SK-N-SH treated with all-trans-retinoic acid at 6 μM for 48 hours (cell line): ENCODE data around the gene ARHGEF3.

Experiments used
- ATAC-seq: fragments of 200-7000 bp; cut with Tn5 transposase; 3 replicates; pipeline ENCODE4 v1.9.1; 2020; ENCODE audit warnings: mild to moderate bottlenecking, moderate library complexity
- ARNTL ChIP-seq: fragments of 450-650 bp; formaldehyde crosslinking; IDR thresholded peaks from 2 replicates; pipeline ENCODE4 v1.5.0; 2020; ENCODE audit warnings: low read depth, mild to moderate bottlenecking, moderate library complexity, borderline replicate concordance
- BACH2 ChIP-seq: fragments of 250-450 bp; sonication (Bioruptor Pico); IDR thresholded peaks from 2 replicates; pipeline ENCODE4 v1.9.0; 2021; ENCODE audit warnings: mild to moderate bottlenecking, borderline replicate concordance
- CREB5 ChIP-seq: fragments of 250-450 bp; sonication (Bioruptor Pico); IDR thresholded peaks from 2 replicates; pipeline ENCODE4 v1.5.1; 2020; ENCODE audit warnings: low read depth, mild to moderate bottlenecking, moderate library complexity
- CSDC2 ChIP-seq: fragments of 250-450 bp; sonication (Bioruptor Pico); IDR thresholded peaks from 2 replicates; pipeline ENCODE4 v1.5.0; 2020; ENCODE audit warnings: mild to moderate bottlenecking, moderate library complexity
- ESRRG ChIP-seq: fragments of 250-450 bp; sonication (Bioruptor Pico); IDR thresholded peaks from 2 replicates; pipeline ENCODE4 v1.6.1; 2021; ENCODE audit warnings: mild to moderate bottlenecking
- OSR1 ChIP-seq: fragments of 250-450 bp; sonication (Bioruptor Pico); IDR thresholded peaks from 2 replicates; pipeline ENCODE4 v1.8.0; 2022; ENCODE audit warnings: moderate library complexity, mild to moderate bottlenecking, inconsistent platforms
- PATZ1 ChIP-seq: fragments of 250-450 bp; sonication (Bioruptor Pico); IDR thresholded peaks from 2 replicates; pipeline ENCODE4 v1.8.0; 2020; ENCODE audit warnings: mild to moderate bottlenecking, moderate library complexity, borderline replicate concordance
- POU6F1 ChIP-seq: fragments of 250-450 bp; sonication (Bioruptor Pico); IDR thresholded peaks from 2 replicates; pipeline ENCODE4 v1.8.0; 2021; ENCODE audit warnings: low read depth, mild to moderate bottlenecking, moderate library complexity, borderline replicate concordance
- TCF4 ChIP-seq: fragments of 250-450 bp; sonication (Bioruptor Pico); IDR thresholded peaks from 2 replicates; pipeline ENCODE4 v1.8.0; 2021; ENCODE audit warnings: mild to moderate bottlenecking, moderate library complexity, borderline replicate concordance
- TSHZ2 ChIP-seq: fragments of 250-450 bp; sonication (Bioruptor Pico); IDR thresholded peaks from 2 replicates; pipeline ENCODE4 v1.5.0; 2020; ENCODE audit warnings: mild to moderate bottlenecking, moderate library complexity
- ZFP3 ChIP-seq: fragments of 250-450 bp; sonication (Bioruptor Pico); IDR thresholded peaks from 2 replicates; pipeline ENCODE4 v1.5.0; 2020; ENCODE audit warnings: mild to moderate bottlenecking, moderate library complexity
- ZNF70 ChIP-seq: fragments of 450-650 bp; formaldehyde crosslinking; IDR thresholded peaks from 2 replicates; pipeline ENCODE4 v1.5.0; 2020; ENCODE audit warnings: mild to moderate bottlenecking, moderate library complexity
- ZNF8 ChIP-seq: fragments of 450-650 bp; formaldehyde crosslinking; IDR thresholded peaks from 2 replicates; pipeline ENCODE4 v1.5.0; 2020; ENCODE audit warnings: mild to moderate bottlenecking, moderate library complexity

The ARHGEF3 gene

GRCh38 chr3:56764184-56764583, 37.6 kb downstream of the ARHGEF3 start (continued):
- TF ChIP-seq POU6F1 (CRISPR knock-in tag) (no peak), ZNF70 (no peak)

- no peak for ATAC-seq
- no peak for TF ChIP-seq OSR1
- no peak for TF ChIP-seq TCF4 (CRISPR knock-in tag)
These were observed 38.5 kb downstream of the ARHGEF3 start for GRCh38 chr3:56763233-56763632.

- ATAC-seq, result no peak
- no peak for TF ChIP-seq BACH2 (CRISPR knock-in tag)
These were observed 39.0 kb downstream of the ARHGEF3 start for GRCh38 chr3:56762718-56763117.

- no peak for ATAC-seq
- TF ChIP-seq ZNF8 (CRISPR knock-in tag), result no peak
- no peak for TF ChIP-seq TSHZ2 (CRISPR knock-in tag)
- 0 out of 2 replicates have a peak, but pooled peaks have one; percentile 14 for TF ChIP-seq BACH2 (CRISPR knock-in tag)
- TF ChIP-seq TCF4 (CRISPR knock-in tag), result peak; percentile 79
- TF ChIP-seq, all 23 proteins: peak for 2
These were observed 39.7 kb downstream of the ARHGEF3 start for GRCh38 chr3:56761887-56762651.

- no peak for ATAC-seq
- no peak for TF ChIP-seq ARNTL (CRISPR knock-in tag)
These were observed 40.7 kb downstream of the ARHGEF3 start for GRCh38 chr3:56761023-56761422.

- ATAC-seq, result no peak
- TF ChIP-seq POU6F1 (CRISPR knock-in tag), result no peak
- no peak for TF ChIP-seq ESRRG (CRISPR knock-in tag)
- TF ChIP-seq CSDC2 (CRISPR knock-in tag), result no peak
- TF ChIP-seq PATZ1 (CRISPR knock-in tag), result no peak
- TF ChIP-seq ZFP3 (CRISPR knock-in tag), result no peak
- TF ChIP-seq CREB5 (CRISPR knock-in tag), result no peak
- no peak for TF ChIP-seq OSR1
- TF ChIP-seq, all 23 proteins: peak for 0
These were observed 42.2 kb downstream of the ARHGEF3 start for GRCh38 chr3:56759532-56759931.
